ENCODE measurements around the gene ZNF197. TPM values are rescaled to one million over a fixed set of nuclear protein-coding genes. Genes with fewer than 3 reads are reported as not detected.

Gene ZNF197
- total RNA-seq, 1 donor from 2014 or later: 11.6 TPM

- peak overlapping the region; percentile 89 for H3K4me3 ChIP-seq
- intact Hi-C loops (cut with micrococcal nuclease): no loop called here
These were observed 24.9 kb downstream of the ZNF197 start for GRCh38 chr3:44649709-44650108.

GRCh38 chr3:44654039-44654438 is 29.2 kb downstream of the ZNF197 start:
- Histone ChIP-seq H3K4me1 (peaks cover 22% of the 10 kb centered on the region), H3K4me3 (no peak overlapping the region), H3K27ac (replicated peaks) (no peak overlapping the region), H3K27me3 (ENCODE audit: low read depth) (no peaks in the 10 kb centered on the region), H3K36me3 (peaks cover 85% of the 10 kb centered on the region), H3K9me3 (replicated peaks) (peaks cover 22% of the 10 kb centered on the region)
- no peak for TF ChIP-seq CTCF (IDR thresholded peaks at IDR 0.05; ENCODE audit: borderline replicate concordance)
- DNase-seq: no peak
- intact Hi-C loops (cut with micrococcal nuclease): no loop called here

More at GRCh38 chr3:44649709-44650108, 24.9 kb downstream of the ZNF197 start:
- peaks cover 17% of the 10 kb centered on the region for H3K9me3 ChIP-seq (replicated peaks)
- no peak for DNase-seq
- no peak for TF ChIP-seq CTCF (IDR thresholded peaks at IDR 0.05; ENCODE audit: borderline replicate concordance)
- no peak overlapping the region for H3K27ac ChIP-seq (replicated peaks)
- no peaks in the 10 kb centered on the region for H3K27me3 ChIP-seq (ENCODE audit: low read depth)
- peaks cover 35% of the 10 kb centered on the region for H3K4me1 ChIP-seq
- peaks cover 44% of the 10 kb centered on the region for H3K36me3 ChIP-seq

- H3K36me3 ChIP-seq: peaks cover 77% of the 10 kb centered on the region
- peaks cover 3% of the 10 kb centered on the region for H3K4me1 ChIP-seq
- no peak for TF ChIP-seq CTCF (IDR thresholded peaks at IDR 0.05; ENCODE audit: borderline replicate concordance)
- no peaks in the 10 kb centered on the region for H3K27me3 ChIP-seq (ENCODE audit: low read depth)
- H3K9me3 ChIP-seq (replicated peaks): peaks cover 47% of the 10 kb centered on the region
- no peak for DNase-seq
- H3K27ac ChIP-seq (replicated peaks): no peak overlapping the region
- intact Hi-C loops (cut with micrococcal nuclease): no loop called here
- H3K4me3 ChIP-seq: no peak overlapping the region
These were observed 34.2 kb downstream of the ZNF197 start for GRCh38 chr3:44659015-44659414.

GRCh38 chr3:44659434-44659833 is 34.6 kb downstream of the ZNF197 start:
- Histone ChIP-seq H3K9me3 (replicated peaks) (peaks cover 47% of the 10 kb centered on the region), H3K27ac (replicated peaks) (no peak overlapping the region), H3K4me1 (no peaks in the 10 kb centered on the region), H3K36me3 (peaks cover 73% of the 10 kb centered on the region), H3K4me3 (no peak overlapping the region), H3K27me3 (ENCODE audit: low read depth) (no peaks in the 10 kb centered on the region)
- no peak for DNase-seq
- no peak for TF ChIP-seq CTCF (IDR thresholded peaks at IDR 0.05; ENCODE audit: borderline replicate concordance)
- intact Hi-C loops (cut with micrococcal nuclease): no loop called here

GRCh38 chr3:44661189-44661588 is 36.4 kb downstream of the ZNF197 start:
- intact Hi-C loops (cut with micrococcal nuclease): no loop called here
- TF ChIP-seq CTCF (IDR thresholded peaks at IDR 0.05; ENCODE audit: borderline replicate concordance): no peak
- Histone ChIP-seq H3K4me1 (no peaks in the 10 kb centered on the region), H3K27me3 (ENCODE audit: low read depth) (no peaks in the 10 kb centered on the region), H3K36me3 (peaks cover 55% of the 10 kb centered on the region), H3K4me3 (no peak overlapping the region), H3K27ac (replicated peaks) (no peak overlapping the region), H3K9me3 (replicated peaks) (peaks cover 47% of the 10 kb centered on the region)
- DNase-seq: no peak

GRCh38 chr3:44665173-44665572 is 40.3 kb downstream of the ZNF197 start:
- Histone ChIP-seq H3K9me3 (replicated peaks) (peaks cover 14% of the 10 kb centered on the region), H3K27me3 (ENCODE audit: low read depth) (no peaks in the 10 kb centered on the region), H3K27ac (replicated peaks) (no peak overlapping the region), H3K36me3 (peaks cover 16% of the 10 kb centered on the region), H3K4me1 (no peaks in the 10 kb centered on the region), H3K4me3 (no peak overlapping the region)
- intact Hi-C loops (cut with micrococcal nuclease): no loop called here
- DNase-seq: no peak
- no peak for TF ChIP-seq CTCF (IDR thresholded peaks at IDR 0.05; ENCODE audit: borderline replicate concordance)

All from left ventricle myocardium inferior (tissue), 1 donor.